Measurements from ENCODE around the gene NFIA. TPM values are rescaled to one million over a fixed set of nuclear protein-coding genes. Genes with fewer than 3 reads are reported as not detected.

The NFIA gene
- total RNA-seq, 6 donors from 2014 or later = 33.5 to 94.3 (median 44.9) TPM

DNA sequence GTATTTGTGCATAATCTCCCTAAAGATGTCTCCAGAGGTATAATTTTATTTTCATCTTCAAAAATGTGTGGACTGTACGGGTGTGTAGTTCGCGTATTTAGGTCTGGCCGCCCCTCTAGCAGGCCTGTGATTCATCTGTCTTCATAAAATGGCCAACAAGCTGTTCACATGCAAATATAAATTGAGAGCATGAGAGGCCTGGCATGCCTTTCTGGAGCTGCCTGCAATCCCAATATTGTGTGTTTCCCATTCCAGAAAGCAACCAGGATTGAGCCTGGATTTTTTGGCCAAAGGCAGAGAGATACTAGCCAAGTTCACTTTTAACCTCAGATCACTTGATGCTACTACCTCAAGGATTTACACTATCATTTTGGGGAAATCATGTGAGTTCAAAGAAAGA, 197.2 kb downstream of the NFIA start:
- DNase-seq = no peak
- no peak overlapping the region for H3K27ac ChIP-seq
- H3K4me1 ChIP-seq = peaks cover 0 to 4% (median under 1%) of the 10 kb centered on the region in 4 donors
- no peaks in the 10 kb centered on the region for H3K9me3 ChIP-seq
- no peaks in the 10 kb centered on the region for H3K27me3 ChIP-seq
- H3K4me3 ChIP-seq = no peak overlapping the region
- H3K36me3 ChIP-seq = no peaks in the 10 kb centered on the region
- TF ChIP-seq POLR2A (IDR thresholded peaks at IDR 0.05) (no peak), EP300 (IDR thresholded peaks at IDR 0.05) (no peak), CTCF (IDR thresholded peaks at IDR 0.05) (no peak), POLR2AphosphoS5 (IDR thresholded peaks at IDR 0.05) (no peak)
- peak in 1 of 2 donors; percentile 43 for ATAC-seq (ENCODE audit: low FRiP score in 2 of 2)
- WGBS, 2 donors = 96 to 100% methylated on average over 4 of the region's 4 CpGs

DNA sequence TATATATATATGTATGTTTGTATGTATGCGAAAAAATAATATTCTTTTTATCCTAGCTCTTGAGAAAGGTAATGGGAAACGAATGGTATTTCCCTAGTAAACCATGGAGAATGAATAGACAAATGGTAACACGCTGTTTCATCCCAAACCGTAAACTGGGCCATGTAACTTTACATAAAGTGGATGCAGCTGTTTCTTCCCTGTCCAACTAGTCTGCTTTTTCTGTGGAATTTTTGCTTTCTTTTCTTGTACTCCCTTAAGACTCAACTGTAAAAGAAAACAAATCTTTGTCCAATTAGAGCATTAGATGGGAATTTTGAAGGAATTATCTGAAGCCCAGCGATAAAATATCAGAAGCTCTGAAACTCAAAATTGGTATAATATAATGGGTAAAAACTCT, 198.1 kb downstream of the NFIA start:
- no peak for DNase-seq
- Histone ChIP-seq H3K9me3 (no peaks in the 10 kb centered on the region), H3K27me3 (no peaks in the 10 kb centered on the region), H3K4me1 (peaks cover 0 to 12% (median 3%) of the 10 kb centered on the region in 4 donors), H3K4me3 (no peak overlapping the region), H3K36me3 (no peaks in the 10 kb centered on the region), H3K27ac (no peak overlapping the region)
- no peak for ATAC-seq (ENCODE audit: low FRiP score in 2 of 2)
- TF ChIP-seq EP300 (IDR thresholded peaks at IDR 0.05) (no peak), POLR2AphosphoS5 (IDR thresholded peaks at IDR 0.05) (no peak), CTCF (IDR thresholded peaks at IDR 0.05) (no peak), POLR2A (IDR thresholded peaks at IDR 0.05) (no peak)
- 95 to 98% methylated on average over 5 of the region's 5 CpGs for WGBS, 2 donors

GRCh38 chr1:61282387-61282786, 200.0 kb downstream of the NFIA start:
- Histone ChIP-seq H3K9me3 (no peaks in the 10 kb centered on the region), H3K4me1 (peaks cover 6 to 21% (median 14%) of the 10 kb centered on the region in 4 donors), H3K4me3 (no peak overlapping the region), H3K36me3 (no peaks in the 10 kb centered on the region), H3K27ac (no peak overlapping the region), H3K27me3 (no peaks in the 10 kb centered on the region)
- ATAC-seq (ENCODE audit: low FRiP score in 2 of 2) (no peak), DNase-seq (no peak)
- 79 to 86% methylated on average over 3 of the region's 3 CpGs for WGBS, 2 donors
- TF ChIP-seq POLR2AphosphoS5 (IDR thresholded peaks at IDR 0.05) = no peak
- TF ChIP-seq CTCF (IDR thresholded peaks at IDR 0.05) = no peak
- TF ChIP-seq POLR2A (IDR thresholded peaks at IDR 0.05) = no peak
- TF ChIP-seq EP300 (IDR thresholded peaks at IDR 0.05) = no peak

GRCh38 chr1:61284248-61284854, 202.0 kb downstream of the NFIA start:
- 72 to 88% methylated on average over 3 of the region's 3 CpGs for WGBS, 2 donors
- H3K4me3 ChIP-seq = no peak overlapping the region
- DNase-seq (no peak), ATAC-seq (ENCODE audit: low FRiP score in 2 of 2) (no peak)
- H3K9me3 ChIP-seq = no peaks in the 10 kb centered on the region
- H3K4me1 ChIP-seq = peaks cover 9 to 32% (median 22%) of the 10 kb centered on the region in 4 donors
- no peaks in the 10 kb centered on the region for H3K36me3 ChIP-seq
- H3K27me3 ChIP-seq = no peaks in the 10 kb centered on the region
- no peak for TF ChIP-seq CTCF (IDR thresholded peaks at IDR 0.05)
- no peak for TF ChIP-seq POLR2AphosphoS5 (IDR thresholded peaks at IDR 0.05)
- no peak for TF ChIP-seq EP300 (IDR thresholded peaks at IDR 0.05)
- TF ChIP-seq POLR2A (IDR thresholded peaks at IDR 0.05) = no peak
- no peak overlapping the region for H3K27ac ChIP-seq

GRCh38 chr1:61284936-61285335, 202.6 kb downstream of the NFIA start:
- WGBS, 2 donors = 73 to 84% methylated on average over 5 of the region's 5 CpGs
- Histone ChIP-seq H3K9me3 (no peaks in the 10 kb centered on the region), H3K4me1 (peaks cover 9 to 32% (median 24%) of the 10 kb centered on the region in 4 donors), H3K27ac (no peak overlapping the region), H3K4me3 (no peak overlapping the region), H3K36me3 (no peaks in the 10 kb centered on the region), H3K27me3 (no peaks in the 10 kb centered on the region)
- ATAC-seq (ENCODE audit: low FRiP score in 2 of 2) = no peak
- TF ChIP-seq CTCF (IDR thresholded peaks at IDR 0.05) (no peak), EP300 (IDR thresholded peaks at IDR 0.05) (no peak), POLR2A (IDR thresholded peaks at IDR 0.05) (no peak), POLR2AphosphoS5 (IDR thresholded peaks at IDR 0.05) (no peak)
- no peak for DNase-seq

All from upper lobe of left lung (tissue), 6 donors.